Muscle layer of duodenum (tissue), 2 donors: ENCODE measurements around the gene RBMY1A1.
"Not testable (repeated sequence)": the region's sequence is repeated elsewhere in the genome, so short reads cannot be mapped to it uniquely, and the experiment has no call there.

Experiments used
- H3K27ac ChIP-seq: one replicate; pipeline ENCODE4 v1.7.0; 2013; ENCODE audit warnings: mild to moderate bottlenecking, low read length
- H3K27me3 ChIP-seq: one replicate; pipeline ENCODE4 v1.7.0; 2013; ENCODE audit warnings: low read depth, mild to moderate bottlenecking, control low read depth, low read length
- H3K36me3 ChIP-seq, 2 donors: one replicate each; pipeline ENCODE4 v1.7.0; 2013; ENCODE audit warnings: low read length in 2 of 2, control low read depth in 1 of 2, mild to moderate bottlenecking in 1 of 2; ENCODE audit not compliant: insufficient read depth in 2 of 2, control insufficient read depth in 1 of 2
- H3K4me1 ChIP-seq, 2 donors: one replicate each; pipeline ENCODE4 v1.7.0; 2013; ENCODE audit warnings: low read length in 2 of 2, mild to moderate bottlenecking in 2 of 2, control low read depth in 1 of 2, moderate library complexity in 1 of 2; ENCODE audit not compliant: insufficient read depth in 2 of 2, control insufficient read depth in 1 of 2
- H3K4me3 ChIP-seq, 2 donors: one replicate each; pipeline ENCODE4 v1.7.0; 2013; ENCODE audit warnings: low read length in 2 of 2, low read depth in 1 of 2, mild to moderate bottlenecking in 1 of 2
- H3K9me3 ChIP-seq, 2 donors: one replicate each; pipeline ENCODE4 v1.7.0; 2013; ENCODE audit warnings: low read length in 2 of 2, control low read depth in 1 of 2, mild to moderate bottlenecking in 1 of 2; ENCODE audit not compliant: control insufficient read depth in 1 of 2
- donor health status: healthy.

The RBMY1A1 gene

DNA sequence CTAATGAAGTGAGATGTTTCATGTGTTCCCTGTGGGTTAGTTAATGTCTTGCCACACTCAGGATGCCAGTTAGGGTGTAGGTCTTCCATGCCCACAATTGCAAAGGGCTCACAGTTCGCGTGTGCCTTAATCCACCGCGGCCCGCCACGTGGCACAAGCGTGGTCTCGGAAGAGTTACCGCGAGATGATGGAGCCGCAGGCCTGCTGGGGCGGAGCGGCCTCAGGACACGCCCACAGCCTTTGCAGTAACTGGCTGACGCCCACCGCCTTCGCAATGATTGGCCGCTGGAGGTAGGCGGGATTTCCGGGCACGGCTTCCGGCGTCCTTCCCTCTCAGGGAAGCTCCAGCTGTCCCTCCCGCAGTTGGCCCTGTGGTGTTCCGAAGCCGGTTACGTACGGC is at the start of gene RBMY1A1:
Gene RBMY1A1 (plus strand): TSS at position 301 of the 400 bp plus-strand sequence. CDS start 2,013 bp downstream, outside the sequence.
- not testable (repeated sequence) for H3K27me3 ChIP-seq, H3K36me3 ChIP-seq, H3K4me3 ChIP-seq, H3K4me1 ChIP-seq, H3K27ac ChIP-seq, H3K9me3 ChIP-seq

DNA sequence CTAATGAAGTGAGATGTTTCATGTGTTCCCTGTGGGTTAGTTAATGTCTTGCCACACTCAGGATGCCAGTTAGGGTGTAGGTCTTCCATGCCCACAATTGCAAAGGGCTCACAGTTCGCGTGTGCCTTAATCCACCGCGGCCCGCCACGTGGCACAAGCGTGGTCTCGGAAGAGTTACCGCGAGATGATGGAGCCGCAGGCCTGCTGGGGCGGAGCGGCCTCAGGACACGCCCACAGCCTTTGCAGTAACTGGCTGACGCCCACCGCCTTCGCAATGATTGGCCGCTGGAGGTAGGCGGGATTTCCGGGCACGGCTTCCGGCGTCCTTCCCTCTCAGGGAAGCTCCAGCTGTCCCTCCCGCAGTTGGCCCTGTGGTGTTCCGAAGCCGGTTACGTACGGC is 23.6 kb upstream of the RBMY1A1 start, which contains the start of gene RBMY1B:
Gene RBMY1B (plus strand): TSS at position 301 of the 400 bp plus-strand sequence. CDS start 2,013 bp downstream, outside the sequence.
- H3K9me3 ChIP-seq, H3K4me3 ChIP-seq, H3K4me1 ChIP-seq, H3K36me3 ChIP-seq, H3K27me3 ChIP-seq, H3K27ac ChIP-seq: not testable (repeated sequence)

DNA sequence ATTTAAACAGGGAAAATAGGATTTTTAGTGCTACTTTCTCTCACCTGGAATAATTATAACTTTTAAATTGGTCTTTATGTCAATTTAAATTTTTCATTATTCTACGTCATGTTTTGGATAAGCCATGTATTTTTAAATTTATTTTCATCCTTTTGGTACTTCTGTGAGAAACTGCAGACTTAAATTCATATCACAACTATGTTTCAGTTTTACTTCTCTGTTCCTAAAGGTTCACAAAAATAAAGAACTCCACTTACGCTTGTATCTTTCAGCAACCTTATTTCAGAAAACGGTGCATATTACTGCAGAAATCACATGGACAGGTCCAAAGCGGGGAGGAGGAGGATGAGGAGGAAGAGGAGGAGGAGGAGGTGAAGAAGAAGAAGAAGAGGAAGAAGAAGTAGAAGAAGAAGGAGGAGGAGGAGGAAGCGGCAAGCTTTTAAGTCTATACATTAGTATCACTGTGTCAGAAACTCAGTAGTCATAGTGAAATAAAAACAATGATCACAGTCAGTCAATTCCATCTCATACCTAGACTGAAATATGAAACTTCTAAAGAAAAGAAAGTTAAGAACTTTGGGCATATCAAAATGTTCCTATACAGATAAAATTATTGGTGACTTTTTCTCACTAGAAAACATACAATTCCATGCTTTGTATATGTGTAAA is 24.8 kb downstream of the RBMY1A1 start:
- not testable (repeated sequence) for H3K27me3 ChIP-seq, H3K4me3 ChIP-seq, H3K9me3 ChIP-seq, H3K36me3 ChIP-seq, H3K4me1 ChIP-seq, H3K27ac ChIP-seq

DNA sequence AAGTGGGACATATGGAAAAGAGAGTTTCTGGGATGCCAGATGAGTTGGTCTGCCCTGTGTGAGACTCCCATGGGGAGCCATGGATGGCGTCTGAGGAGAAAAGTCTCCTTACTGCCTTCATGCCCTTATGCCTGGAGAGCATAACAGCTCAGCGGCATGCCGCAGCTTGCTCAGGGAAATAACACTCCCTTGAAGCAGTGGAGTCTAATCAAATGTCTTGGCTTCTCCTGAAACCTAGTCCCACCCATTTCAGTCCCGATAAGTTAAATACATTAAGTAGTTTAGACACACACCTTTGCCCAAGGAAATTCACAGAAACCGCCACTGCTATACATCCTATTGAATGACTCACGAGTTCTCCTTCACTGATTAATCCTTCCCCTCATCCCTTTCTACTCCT is 50.8 kb downstream of the RBMY1A1 start:
- H3K9me3 ChIP-seq: no peaks in the 10 kb centered on the region
- no peaks in the 10 kb centered on the region for H3K27me3 ChIP-seq
- no peaks in the 10 kb centered on the region for H3K36me3 ChIP-seq
- H3K27ac ChIP-seq: no peak overlapping the region
- H3K4me1 ChIP-seq: no peaks in the 10 kb centered on the region
- no peak overlapping the region for H3K4me3 ChIP-seq

DNA sequence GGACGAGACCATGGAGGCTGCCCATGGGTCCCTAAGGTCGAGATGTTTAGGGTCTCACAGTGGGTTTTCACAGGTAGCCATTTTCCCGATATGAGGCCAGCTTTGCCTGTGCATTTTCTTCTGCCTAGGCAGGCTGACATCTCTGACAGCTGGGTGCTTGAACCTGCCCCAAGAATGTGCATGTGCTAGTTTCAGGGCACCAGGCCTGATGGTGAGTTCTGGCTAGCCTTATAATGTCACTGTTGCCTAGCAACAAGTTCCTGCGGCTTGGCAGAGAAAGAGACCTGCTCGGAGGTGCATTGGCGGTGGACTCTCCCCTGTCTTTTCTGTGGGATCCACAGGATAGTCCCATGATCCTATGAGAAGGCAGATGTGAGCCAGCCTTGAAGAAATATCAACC is 51.8 kb downstream of the RBMY1A1 start:
- not testable (repeated sequence) for H3K9me3 ChIP-seq, H3K4me1 ChIP-seq, H3K27me3 ChIP-seq, H3K27ac ChIP-seq, H3K4me3 ChIP-seq, H3K36me3 ChIP-seq

DNA sequence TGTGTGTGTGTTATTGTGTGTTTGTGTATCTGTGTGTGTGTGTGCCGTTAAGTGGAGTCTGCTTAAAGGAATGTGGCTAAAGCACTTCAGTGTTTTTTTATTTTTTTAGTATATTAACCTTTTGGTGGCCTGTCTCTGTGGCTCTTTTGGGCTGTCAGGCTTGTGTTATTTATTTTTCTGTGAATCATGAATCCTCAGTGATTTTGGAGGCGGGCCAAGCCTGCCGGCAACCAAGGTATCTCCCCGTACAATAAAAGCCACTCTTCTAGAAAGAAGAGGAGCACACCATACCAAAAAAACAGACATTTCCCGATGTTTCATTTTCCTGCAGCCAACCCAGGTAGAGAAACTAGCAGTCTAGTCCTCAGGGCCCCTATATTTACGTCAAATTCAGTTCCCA is 57.4 kb downstream of the RBMY1A1 start:
- Histone ChIP-seq H3K27me3 (no peaks in the 10 kb centered on the region), H3K4me1 (no peaks in the 10 kb centered on the region), H3K27ac (no peak overlapping the region), H3K4me3 (no peak overlapping the region), H3K36me3 (no peaks in the 10 kb centered on the region), H3K9me3 (no peaks in the 10 kb centered on the region)

DNA sequence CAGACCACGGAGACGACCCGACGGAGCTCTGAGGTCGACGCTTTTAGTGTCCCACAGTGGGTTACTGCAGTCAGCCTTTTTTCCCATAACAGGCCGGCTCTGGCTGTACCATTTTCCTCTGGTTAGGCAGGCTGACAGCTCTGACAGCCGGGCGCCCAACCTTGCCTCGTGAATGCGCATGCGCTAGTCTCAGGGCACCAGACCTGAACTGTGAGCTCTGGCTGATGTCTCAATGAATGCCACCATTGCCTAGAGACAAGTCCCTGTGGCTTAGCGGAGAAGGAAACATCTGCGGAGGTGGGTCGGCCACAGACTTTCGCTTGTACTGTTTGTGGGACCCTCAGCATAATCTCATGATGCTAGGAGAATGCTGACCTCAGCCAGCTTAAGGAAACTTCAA is 61.6 kb downstream of the RBMY1A1 start:
- not testable (repeated sequence) for H3K27ac ChIP-seq, H3K27me3 ChIP-seq, H3K9me3 ChIP-seq, H3K36me3 ChIP-seq, H3K4me1 ChIP-seq, H3K4me3 ChIP-seq
